Measurements from ENCODE around the gene C2CD4D.

- TF ChIP-seq CTCF (IDR thresholded peaks at IDR 0.05) = no peak
- no peak for TF ChIP-seq POLR2AphosphoS5 (IDR thresholded peaks at IDR 0.05; ENCODE audit: insufficient read depth in 1 of 2, low read depth in 1 of 2)
- TF ChIP-seq POLR2A (IDR thresholded peaks at IDR 0.05) = no peak
These were observed 35.9 kb upstream of the C2CD4D start for GRCh38 chr1:151875419-151876097.
